SKM-1 (cell line): ENCODE data around the gene GRIN2C.

Experiments
- DNase-seq: peaks from one replicate; lab custom pipeline; 2025; ENCODE audit not compliant: unreplicated experiment; lab: John Stamatoyannopoulos, UW

The GRIN2C gene

DNA sequence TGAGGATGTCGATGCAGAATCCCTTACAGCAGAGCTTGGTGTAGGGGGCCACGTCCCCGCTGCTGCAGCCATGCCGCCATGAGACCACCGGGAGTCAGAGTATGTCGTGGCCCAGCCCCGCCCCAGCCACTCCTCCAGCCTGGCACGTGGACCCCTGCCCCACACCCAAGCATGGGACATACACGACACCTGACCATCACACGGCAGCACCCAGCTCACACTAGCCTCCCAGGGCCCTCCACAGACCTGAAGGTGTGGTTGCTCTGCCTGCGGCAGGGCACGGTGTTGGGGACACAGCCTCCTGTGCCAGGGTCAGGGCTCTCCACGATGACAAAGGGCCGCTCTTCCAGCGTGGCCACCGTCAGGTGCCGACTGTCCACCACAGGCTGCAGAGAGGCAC lies 9.4 kb downstream of the GRIN2C start:
- no peak for DNase-seq

DNA sequence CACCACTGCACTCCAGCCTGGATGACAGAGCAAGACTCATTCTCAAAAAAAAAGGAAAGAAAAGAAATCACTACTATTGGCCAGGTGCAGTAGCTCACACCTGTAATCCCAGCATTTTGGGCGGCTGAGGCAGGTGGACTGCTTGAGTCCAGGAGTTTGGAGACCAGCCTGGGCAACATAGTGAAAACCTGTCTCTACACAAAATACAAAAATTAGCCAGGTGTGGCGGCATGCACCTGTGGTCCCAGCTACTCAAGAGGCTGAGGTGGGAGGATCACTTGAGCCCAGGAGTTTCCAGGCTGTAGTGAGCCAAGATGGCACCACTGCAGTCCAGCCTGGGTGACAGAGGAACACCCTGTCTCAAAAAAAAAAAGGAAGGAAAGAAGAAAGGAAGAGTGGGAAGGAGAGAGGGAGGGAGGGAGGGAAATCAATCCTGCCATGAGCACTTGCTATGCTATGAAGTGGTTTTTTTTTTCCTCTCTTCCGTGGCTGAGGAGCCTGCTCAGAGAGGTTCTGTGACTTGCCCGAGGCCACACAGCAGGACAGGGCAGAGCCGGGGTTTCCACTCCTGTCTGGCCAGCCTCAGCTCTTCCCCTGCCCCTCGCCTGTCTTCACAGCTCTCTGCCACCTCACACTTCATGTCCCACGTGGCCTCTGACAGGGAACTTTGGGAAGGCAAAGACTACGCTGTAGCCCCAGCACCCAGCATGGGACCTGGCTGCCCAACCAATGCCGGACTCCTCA lies 10.9 kb downstream of the GRIN2C start:
- no peak for DNase-seq

DNA sequence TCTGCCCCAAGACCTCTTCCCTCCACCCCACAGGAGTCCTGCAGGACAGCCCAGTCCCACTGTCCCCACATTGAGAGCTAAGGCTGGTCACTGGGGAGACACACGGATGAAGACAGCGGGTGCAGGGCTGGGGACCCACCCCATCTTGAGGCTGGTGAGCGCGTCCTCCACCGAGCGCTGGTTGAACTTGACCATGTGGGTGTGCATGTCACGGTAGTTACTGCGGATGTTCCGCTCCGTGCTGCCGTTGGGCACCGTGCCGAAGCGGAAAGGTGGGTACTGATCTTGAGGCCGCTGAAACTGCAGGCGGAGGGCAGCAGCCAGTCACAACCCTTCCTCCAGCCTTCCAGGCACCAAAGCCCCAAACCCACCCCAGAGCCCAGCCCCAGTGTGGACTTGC lies 13.1 kb downstream of the GRIN2C start:
- DNase-seq, result no peak

DNA sequence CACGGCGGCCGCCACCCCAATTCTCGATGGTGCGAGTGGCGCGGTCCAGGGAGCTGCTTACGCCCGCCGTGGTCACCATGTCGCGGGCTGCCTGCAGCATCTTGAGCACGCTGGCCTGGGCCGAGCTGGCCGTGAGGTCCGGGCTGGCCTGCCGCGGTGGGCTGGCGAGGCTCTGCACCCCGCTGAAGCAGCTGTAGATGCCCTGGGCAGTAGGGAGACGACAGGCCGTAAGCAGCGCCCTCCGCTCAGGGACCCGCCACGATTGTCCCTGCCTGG lies 16.4 kb downstream of the GRIN2C start:
- no peak for DNase-seq

DNA sequence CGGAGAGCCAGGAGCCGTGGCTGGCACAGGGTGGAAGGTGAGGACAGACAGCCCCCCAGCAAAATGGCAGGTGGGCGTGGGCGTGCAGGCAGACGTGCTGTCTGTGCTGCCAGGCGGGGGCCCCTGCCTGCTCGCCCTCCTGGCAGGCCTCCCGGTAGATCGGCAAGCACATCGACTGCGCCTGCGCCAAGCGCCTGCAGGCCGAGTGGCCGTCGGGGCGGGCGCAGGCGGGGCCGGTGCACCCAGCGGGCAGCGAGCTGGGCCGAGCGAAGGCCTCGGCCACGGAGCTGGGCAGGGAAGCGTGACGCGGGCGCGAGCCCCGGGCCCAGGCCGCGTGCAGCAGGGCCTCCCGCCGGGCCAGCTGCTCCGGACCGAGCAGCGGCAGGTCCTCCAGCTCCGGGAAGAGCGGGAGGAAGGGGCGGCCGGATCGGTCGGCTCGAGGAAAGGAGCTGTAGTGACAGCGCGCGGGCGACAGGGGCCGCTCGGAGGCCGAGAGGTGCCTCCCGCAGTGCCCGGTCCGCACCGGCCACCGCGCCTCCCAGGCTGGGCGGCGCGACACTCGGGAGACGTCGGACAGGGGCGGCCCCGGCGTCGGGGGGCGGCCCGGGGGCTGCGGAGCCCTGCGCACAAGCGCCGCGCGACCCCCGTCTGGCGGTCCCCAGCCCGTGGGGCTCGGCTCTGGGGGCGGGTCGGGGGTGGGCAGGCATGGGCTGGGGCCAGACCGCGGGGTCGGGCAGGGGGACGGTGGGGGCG lies 16.9 kb downstream of the GRIN2C start:
- no peak for DNase-seq

DNA sequence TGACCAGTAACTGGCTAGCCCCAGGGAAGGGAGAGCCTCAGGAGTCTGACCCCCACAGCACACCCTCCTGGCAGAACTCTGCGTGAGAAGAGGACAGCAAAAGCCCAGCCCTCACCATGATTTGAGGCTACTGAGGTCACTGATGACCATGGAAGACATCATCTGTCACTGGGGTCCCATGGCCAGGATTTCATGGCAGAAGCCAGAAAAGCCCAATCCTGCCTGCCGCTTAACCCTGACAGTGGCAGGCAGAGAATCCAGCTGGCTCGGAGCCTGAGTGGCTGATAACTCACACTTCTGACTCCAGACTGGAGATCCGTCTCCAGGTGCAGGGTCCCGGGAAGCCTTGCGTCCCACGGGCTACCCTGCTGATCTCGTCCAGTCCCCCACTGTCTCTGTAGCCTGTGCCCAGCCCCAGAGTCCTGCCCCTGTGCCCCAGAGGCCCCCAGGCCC lies 17.5 kb downstream of the GRIN2C start:
- DNase-seq, result no peak

DNA sequence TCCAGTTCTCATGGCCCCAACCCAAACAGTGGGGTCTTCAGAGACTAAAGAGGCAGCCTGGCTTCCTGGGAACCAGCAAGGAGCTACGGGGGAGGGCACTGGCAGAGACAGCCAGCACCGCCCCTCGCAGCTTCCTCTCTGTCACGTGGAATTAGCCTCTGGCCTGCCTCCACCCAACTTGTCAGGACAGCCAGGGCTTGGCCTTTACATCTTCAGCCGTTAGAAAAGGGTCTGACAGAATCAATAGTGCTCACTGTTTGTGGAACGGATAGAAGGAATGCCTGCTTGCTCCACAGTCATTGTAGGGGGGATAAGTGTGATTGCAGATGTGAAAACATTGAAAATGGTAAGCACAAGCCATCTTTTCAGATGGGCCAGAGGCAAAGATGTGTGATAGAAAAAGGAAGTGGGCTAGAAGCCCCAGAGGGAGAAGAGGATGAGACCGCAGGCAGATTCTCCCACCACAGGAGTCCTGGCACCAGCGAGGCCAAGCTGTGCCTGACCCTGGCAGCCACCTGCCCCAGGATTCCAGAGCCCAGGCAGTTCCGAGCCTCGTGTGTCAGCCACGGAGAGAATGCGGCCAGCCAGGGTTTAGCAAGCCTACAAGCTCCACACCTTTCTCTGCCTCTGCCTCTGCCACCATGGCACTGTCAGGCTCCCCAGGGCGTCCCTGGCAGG lies 18.6 kb downstream of the GRIN2C start:
- DNase-seq, result no peak

DNA sequence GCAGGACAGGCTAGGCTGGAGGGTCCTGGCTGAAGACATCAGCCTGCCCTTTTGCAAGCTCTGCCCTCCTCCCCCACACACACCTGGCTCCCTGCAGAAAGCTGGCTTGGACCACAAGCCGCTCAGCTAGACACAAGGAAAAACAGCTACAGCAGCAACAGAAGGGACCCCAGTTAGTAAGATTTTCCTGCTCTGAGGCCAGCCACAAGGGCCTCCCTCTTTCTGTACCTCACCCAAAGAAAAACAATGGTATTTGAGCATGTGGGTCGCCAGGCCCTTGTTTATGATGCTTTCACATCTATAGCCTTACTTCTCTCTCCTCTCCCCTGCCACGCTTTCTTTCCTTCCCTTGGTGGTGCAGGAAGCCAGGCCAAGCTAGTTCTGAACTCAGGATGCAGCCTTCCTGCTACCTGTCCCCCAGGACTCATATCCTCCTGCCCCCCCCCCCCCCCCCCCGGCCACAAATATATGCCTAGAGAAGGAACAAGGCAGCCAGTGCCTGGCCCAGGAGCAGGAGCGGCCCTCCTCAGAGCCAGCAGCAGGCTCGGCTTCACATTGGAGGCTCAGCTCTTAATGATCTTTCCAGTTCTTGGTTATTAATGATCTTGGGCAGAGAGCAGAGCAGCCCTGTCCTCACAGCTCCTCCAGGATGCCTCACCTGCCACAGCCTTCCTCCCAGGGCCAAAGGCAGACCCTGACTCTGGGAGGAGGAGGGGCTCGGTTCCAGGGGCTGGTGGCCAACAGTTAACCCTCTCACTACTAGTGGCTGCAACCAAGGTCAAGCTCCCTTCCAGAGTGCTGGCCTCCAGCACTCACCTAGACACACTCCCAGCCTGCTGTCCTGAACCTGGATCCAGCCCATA lies 19.5 kb downstream of the GRIN2C start:
- no peak for DNase-seq

DNA sequence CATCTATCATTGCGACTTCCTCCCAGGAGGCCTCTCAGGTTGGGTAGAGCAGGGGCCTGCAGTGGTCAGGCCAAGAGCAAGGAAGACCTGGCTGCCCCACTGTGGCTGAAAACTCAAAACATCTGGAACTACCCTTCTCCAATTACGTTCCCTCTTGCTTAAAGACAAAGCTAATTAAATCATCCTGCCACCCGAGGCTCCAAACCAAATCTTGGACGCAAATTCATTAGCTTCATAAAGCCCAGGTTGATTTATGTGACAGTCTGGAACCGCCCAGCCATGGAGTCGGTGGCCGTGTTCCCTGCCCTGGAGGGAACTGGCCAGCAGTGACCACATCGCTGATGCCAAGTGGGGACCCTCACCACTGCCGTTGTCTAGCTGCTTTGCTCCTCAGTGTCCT lies 21.4 kb downstream of the GRIN2C start:
- DNase-seq, result no peak

DNA sequence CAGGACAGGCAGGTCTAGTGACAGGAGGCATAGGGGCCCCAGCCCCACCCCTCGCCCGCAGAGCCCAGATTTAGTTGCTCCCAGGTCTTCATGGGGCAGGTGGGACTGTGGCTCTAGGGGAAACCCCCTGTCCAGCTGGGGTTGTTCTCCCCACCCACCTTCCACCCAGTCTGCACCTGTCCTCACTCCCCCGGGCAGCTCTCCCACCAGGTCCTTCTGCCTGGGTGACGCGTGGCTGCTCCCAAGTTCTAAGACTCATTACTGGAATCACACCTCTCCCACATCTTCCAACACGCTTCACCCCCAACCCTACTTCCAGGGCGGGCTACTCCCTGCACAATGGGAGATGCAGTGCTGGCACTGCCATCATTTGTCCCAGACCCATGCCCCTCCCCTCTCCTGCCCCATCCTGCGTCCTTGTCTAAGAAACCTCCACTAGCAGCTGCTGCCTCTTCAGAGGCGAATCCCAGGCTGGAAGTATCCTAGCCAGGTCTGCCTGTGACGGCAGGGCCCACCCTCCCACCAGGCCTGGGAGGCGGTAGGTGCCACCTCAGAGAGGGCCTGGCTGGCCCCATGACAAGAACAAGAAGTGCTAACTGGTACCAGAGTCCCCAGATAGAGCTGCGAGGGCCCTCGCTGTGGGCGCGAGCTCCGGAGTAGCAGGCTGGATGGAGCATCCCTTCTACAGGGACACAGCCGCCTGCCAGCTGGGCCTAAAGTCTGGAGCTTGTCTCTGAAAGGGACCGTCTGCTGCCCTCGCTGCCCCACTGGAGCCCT lies 22.8 kb downstream of the GRIN2C start:
- DNase-seq, result no peak

DNA sequence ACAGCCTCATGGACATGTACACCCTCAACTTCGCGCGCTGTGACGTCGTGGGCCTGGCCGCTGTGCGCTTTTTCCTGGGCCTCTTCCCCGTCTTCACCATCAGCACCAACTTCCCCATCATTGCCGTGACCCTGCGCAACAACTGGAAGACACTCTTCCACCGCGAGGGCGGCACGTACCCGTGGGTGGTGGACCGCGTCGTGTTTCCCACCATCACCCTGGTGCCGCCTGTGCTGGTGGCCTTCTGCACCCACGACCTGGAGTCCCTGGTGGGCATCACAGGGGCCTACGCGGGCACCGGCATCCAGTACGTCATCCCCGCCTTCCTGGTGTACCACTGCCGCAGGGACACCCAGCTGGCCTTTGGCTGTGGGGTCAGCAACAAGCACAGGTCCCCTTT lies 23.5 kb downstream of the GRIN2C start:
- DNase-seq, result no peak

DNA sequence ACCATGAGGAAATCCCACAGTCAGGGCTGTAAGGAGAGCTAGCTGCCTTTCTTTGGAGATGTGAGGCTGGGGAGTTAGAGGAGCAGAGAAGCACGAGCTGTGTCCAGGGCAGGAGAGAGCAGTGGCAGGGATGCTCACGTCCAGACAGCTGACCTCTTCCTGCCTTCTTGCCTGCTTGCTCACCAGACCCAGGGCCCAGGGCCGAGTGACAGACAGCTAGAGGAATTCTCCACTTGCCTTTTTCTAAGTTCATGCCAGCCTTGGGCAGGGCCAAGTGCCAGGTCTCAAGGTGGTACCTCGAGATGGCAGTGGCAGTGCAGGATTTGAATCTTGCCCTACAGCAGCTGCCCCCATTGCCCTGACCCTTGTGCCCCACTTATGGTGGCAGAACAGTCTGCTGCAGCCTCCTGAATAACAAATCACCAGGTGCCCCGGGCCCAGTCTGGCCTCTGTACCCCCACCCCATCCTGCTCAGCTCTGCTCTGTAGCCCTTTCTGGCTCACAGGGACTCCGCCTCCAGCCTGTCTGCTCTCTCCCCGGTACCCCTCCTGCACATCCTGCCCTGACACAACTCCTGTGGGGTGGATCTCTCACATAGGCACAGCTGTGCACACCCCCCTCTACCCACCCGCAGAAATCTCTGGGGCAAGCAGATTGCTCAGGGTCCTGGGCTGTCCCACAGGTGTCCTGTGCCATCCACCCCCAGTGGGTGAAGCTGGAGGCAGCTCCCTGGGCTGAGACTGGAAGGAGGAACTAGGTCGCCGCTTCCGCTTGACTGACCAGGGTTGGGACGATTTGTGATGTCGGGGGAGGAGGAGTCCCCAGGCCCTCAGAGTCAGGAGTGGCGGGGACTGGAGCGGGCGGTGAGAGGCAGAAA lies 25.9 kb downstream of the GRIN2C start:
- peak; percentile 59 for DNase-seq

DNA sequence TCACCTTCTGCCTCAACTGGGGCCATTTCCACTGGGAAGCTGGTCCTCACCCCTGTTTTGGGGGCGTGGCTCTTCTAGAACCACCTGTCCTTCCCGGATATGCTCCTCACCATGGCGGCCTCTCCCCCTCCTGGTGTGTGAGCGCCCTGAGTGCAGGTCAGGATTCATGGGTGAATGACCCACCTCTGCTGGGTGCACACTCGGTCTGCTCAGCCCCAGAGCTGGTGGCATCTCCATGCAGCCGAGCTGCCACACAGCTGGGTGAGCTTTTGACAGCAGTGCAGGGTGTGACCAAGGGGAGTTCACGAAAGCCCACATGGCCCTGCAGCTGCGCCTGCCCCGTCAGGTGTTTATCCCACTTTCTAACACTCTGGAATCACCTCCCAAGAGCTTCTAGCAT lies 27.3 kb downstream of the GRIN2C start:
- no peak for DNase-seq

DNA sequence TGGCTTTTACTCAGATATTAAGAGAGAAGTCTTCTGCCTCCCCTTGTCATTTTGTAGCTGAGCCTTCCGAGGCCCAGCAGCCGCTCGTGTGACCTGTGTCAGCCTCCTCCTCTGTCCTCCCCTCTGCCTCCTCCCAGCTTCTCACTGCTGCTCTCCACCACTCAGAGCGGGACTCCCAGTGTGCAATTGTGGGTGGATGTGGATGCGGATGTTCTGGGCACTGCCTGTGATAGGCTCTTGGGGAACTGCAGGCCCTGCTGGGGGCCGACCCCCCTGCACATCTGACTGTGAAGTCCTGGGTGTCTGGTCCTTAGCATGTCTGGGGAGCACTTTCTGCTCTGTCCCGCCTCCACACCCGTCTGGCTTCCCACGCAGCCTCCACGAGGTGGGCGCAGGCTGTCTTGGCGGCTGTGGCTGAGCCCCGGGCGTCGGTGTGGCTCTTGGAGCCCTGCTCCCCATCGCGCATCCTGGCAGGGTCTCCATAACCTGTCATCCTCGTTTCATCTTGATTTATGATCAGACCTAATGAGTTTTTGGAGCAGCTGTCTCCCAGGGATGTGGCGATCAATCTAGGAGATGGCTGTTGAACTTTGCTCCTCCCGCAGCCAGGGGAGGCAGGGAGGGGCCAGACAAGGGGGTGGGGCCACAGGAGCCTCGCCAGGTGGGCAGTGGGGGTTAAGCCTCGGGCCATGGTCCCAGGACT lies 28.1 kb downstream of the GRIN2C start:
- DNase-seq, result no peak

DNA sequence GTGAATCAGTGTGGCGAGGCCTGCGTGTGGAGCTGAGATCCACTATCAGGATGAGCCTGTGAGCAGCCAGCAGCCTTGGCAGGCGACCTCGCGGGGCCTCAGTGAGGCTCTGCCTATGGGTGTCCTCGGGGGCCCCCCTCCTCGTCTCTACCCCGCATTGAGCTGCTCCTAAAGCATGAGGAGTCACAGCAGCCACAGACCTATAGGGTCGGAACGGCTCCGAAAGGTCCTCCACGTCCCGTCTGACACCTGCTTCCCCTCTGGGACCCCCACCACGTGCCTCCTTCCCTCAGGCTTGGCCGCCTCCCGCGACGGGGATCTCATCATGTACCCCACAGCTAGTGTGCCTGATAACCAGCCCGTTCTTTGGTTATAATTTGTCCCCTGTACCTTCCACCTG lies 28.8 kb downstream of the GRIN2C start:
- DNase-seq, result no peak

DNA sequence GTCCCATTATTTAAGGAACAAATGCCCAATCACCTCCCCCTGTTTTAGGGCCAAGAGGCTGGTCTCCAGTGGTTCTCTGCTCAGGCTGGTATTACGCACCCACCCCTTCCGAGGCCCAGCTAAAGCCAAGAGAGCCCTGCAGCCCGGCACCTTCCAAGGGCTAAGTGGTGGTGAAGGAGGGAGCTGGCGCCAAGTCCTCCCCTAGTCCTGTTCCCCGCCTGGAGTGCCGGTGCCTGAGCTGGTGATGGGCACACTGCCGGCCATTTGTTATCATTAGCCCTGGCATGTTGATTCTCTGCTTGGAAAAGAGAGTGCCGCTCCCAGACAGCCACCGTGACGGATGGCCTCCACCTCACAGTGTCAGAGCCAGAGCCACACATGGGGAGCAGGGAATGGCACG lies 31.9 kb downstream of the GRIN2C start:
- no peak for DNase-seq

DNA sequence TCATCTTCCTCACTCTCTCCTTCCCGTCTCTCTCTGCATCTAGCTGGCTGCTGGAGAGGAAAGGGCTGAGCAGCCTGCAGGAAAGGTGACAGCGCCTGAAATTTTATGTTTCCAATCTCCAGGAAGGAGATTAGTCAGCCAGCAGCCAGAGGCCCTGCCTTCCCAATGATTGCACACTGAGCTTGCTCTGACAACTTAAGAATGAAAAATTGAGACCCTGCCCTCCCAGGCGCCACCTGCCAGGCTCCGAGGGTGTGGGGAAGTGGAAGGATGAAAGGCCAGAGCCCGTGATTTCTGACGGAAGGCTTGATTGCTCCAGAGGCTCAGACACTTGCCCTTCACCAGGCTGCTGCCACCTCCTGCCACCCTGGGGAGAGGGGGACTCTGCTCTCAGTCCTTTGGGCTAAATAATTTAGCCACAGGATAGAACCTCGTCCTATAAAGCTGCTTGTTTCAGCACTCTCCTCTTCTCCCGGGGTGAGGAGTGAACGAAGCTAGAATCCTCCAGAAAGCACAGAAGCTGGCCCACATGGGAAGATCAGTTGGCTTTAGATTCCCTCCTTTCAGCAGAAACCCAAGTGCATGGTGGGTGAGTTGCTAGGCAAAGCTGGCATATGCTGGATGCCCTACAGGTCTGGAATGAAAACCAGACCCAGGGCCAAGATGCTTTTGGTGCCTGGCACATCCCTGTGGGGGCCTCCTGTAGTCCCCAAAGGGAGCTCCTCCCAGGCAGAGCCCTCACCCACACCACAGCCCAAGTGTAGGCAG lies 33.5 kb downstream of the GRIN2C start:
- no peak for DNase-seq

DNA sequence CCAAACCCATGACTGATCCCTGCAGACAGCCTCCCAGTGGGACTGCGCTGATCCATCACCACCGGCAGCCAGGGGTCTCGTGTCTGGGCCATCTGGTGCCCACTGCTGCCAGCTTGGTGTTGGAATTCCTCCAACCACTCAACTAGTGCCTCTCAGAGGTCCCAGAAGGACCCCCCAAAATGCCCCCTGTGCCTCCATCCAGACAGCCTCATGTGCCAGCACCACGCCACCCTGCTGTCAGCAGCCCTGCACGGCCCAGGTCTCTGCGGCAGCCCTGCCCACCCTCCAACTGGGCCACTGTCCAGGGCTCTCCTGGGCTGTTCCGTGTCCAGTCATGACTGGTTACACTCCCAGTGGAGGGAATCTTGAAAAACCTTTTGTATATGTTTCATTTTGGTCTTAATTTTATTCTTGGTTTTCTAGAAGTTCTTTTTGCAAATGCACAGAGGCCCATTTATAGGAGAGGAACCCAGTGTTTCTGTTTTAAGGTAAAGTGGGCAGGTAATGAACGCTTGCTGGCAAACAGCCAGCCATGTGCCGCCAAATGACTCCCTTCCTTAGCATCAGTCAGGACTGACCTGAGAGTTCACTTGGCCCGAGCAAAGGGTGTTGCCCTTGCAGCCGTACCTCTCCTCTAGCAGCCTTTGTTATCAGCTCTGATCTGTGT lies 34.6 kb downstream of the GRIN2C start:
- DNase-seq, result no peak
